ENCODE data around the gene KLC3.

KLC3 gene

DNA sequence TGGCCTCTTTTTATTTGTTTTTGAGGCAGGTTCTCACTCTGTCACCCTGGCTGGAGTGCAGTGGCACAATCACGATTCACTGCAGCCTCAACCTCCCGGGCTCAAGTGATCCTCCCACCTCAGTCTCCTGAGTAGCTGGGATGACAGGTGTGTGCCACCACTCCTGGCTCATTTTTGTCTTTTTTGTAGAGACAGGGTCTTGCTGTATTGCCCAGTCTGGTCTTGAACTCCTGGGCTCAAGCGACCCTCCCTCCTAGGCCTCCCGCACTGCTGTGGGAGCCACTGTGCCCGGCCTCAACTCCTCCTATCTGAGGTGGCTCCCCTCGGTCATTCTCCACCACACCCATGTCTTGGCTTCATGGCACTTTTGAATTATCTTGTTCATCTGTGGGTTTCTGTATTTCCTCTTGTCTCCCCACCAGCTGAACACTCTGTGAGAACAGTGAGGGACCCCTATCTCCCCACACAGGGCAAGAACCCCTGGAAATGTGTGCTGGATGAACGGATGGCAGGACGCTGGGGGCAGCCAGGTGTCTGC is 25.8 kb upstream of the KLC3 start:
- TF ChIP-seq, protein P1, sequence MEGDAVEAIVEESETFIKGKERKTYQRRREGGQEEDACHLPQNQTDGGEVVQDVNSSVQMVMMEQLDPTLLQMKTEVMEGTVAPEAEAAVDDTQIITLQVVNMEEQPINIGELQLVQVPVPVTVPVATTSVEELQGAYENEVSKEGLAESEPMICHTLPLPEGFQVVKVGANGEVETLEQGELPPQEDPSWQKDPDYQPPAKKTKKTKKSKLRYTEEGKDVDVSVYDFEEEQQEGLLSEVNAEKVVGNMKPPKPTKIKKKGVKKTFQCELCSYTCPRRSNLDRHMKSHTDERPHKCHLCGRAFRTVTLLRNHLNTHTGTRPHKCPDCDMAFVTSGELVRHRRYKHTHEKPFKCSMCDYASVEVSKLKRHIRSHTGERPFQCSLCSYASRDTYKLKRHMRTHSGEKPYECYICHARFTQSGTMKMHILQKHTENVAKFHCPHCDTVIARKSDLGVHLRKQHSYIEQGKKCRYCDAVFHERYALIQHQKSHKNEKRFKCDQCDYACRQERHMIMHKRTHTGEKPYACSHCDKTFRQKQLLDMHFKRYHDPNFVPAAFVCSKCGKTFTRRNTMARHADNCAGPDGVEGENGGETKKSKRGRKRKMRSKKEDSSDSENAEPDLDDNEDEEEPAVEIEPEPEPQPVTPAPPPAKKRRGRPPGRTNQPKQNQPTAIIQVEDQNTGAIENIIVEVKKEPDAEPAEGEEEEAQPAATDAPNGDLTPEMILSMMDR (conservative IDR thresholded peaks at IDR 0.05; ENCODE audit: low read depth, low read length) = no peak
- DNase-seq (ENCODE audit: low read depth) = no peak

DNA sequence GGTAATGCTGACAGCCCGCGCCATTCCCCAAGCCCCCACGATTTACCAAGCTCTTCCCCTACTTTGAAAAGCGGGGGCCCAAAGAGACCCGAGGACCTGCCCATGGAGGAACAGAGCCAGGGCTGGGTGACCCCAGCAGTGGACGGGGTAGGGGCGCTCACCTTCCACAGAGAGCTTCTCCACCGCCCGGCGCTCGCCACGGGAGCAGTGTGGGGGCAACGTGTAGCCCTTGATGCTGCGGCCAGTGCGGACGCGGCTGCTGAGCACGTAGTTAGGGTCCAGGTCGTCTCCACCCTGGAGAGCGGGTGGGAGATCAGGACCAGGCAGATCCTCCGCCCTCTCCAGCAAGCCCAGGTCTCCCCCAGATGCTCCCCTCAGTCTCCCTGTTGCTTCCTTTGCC is 25.2 kb upstream of the KLC3 start:
- DNase-seq (ENCODE audit: low read depth) = no peak
- TF ChIP-seq, protein P1 (conservative IDR thresholded peaks at IDR 0.05; ENCODE audit: low read depth, low read length) = no peak
- H3K4me3 ChIP-seq (ENCODE audit: low read depth, low read length) = no peak overlapping the region

More for the DNA sequence above, 25.8 kb upstream of the KLC3 start:
- no peak overlapping the region for H3K4me3 ChIP-seq (ENCODE audit: low read depth, low read length)

DNA sequence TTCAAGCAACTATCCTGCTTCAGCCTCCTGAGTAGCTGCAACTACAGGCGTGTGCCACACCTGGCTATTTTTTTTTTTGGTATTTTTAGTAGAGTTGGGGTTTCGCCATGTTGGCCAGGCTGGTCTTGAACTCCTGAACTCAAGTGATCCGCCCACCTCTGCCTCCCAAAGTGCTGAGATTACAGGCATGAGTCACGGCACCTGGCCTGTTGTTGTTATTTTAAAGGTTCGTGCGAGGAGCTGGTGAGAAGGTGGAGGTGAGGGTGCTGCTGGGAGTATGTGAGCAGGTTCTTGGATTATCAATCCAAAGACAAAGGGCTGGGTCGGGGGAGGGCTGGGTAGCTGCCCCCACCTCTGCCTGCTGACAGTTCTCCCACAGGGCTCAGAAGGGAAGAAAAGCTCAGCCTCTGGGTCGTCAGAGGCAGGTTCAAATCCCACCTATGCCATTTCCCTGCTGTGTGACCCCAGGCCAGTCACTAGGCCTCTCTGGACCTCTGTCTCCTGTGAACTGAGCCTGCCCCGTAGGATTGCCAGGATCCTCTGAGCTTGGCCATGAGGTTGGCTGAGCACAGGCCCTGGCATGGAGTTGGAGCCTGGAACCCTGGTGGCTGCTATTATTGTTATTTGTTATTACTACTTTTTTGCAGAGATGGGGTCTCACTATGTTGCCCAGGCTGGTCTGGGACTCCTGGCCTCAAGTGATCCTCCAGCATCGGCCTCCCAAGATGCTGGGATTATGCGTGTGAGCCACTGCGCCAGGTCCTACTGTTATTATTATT is 19.4 kb upstream of the KLC3 start:
- TF ChIP-seq, protein P1 (conservative IDR thresholded peaks at IDR 0.05; ENCODE audit: low read depth, low read length) = no peak
- no peak for DNase-seq (ENCODE audit: low read depth)
- no peak overlapping the region for H3K4me3 ChIP-seq (ENCODE audit: low read depth, low read length)

DNA sequence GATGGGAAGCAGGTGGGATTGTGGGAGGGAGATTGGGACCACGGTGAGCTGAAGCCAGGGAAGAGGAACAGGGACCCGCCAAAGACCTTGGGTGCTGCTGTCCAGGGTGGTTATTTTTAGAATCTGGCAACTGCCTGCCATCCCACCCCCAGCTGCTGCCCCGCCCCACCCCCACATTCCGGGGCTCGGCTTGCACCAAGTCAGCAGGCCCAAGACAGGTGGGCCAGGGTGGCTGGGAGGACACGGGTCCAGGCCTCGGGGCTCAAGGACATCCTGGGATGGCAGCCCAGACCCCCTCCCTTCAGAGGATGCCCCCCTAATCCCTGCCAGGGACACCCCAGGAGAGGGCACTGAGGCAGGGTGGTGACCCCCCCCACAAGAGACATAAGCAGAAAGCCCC is 18.7 kb upstream of the KLC3 start:
- DNase-seq (ENCODE audit: low read depth) = no peak
- TF ChIP-seq, protein P1 (conservative IDR thresholded peaks at IDR 0.05; ENCODE audit: low read depth, low read length) = no peak
- no peak overlapping the region for H3K4me3 ChIP-seq (ENCODE audit: low read depth, low read length)

DNA sequence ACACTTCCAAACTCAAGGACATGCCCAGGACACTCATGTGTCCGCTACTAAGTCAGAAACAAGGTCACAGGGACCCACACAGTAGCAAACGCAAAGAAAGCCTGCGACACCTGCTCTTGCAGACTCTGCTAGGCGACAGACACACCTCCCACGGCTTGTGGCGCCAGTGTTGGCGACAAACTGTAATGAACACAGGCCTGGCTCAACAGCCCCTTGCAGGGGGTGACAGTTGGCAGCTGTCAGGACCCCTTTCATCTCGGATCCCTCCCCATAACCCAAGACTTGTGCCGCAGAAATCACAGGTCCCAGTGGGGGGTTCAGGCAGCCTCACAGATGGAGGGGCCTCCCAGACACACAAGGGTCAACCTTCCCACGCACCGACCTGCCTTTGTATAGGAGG is 18.2 kb upstream of the KLC3 start:
- TF ChIP-seq, protein P1 (conservative IDR thresholded peaks at IDR 0.05; ENCODE audit: low read depth, low read length) = no peak
- no peak overlapping the region for H3K4me3 ChIP-seq (ENCODE audit: low read depth, low read length)
- DNase-seq (ENCODE audit: low read depth) = no peak

DNA sequence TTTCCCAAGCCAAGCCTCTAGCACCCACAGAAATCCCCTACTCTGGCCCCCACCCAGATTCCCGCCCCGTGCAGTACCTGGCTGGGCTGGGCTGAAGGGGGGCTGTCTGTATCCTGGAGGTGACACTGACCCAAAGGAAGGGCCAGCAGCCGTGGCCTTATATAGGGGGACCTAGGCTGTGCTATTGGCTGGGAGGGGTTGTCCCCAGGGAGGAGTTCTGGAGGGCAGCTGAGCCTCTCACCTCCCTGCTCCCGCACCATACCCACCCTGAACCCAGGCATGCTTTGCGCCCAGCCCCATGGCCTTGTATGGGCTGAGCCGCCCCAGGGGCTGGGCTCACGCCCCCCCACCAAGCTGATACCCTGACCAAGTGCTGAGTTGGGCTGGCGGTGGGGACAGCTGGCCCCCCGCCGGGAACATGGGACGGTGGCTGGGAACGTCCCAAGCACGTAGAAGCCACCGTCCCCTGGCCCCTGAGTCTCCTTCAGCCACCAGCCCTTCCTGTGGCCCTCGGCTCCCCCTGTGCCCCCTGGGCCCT is 17.7 kb upstream of the KLC3 start, which contains the start of gene CKM:
Gene CKM, minus strand, starts transcription at position 132 of the 538 bp plus-strand sequence. CDS start 3,162 bp downstream, outside the sequence.
- TF ChIP-seq, protein P1 (conservative IDR thresholded peaks at IDR 0.05; ENCODE audit: low read depth, low read length) = no peak
- DNase-seq (ENCODE audit: low read depth) = no peak
- H3K4me3 ChIP-seq (ENCODE audit: low read depth, low read length) = peak within 1 kb of the TSS; percentile 8
